ENCODE data around the gene LRIT3.

Gene LRIT3

GRCh38 chr4:109847896-109848442 is at the start of gene LRIT3:
LRIT3 (plus strand) TSS chr4:109848107; CDS start chr4:109848202, 95 bp downstream.
- Histone ChIP-seq H3K27me3 (no peaks in the 10 kb centered on the region), H3K27ac (no peak within 1 kb of the TSS), H3K36me3 (peaks cover 0 to 3% (median 0%) of the 10 kb centered on the region in 3 donors), H3K4me3 (no peak within 1 kb of the TSS), H3K9me3 (no peaks in the 10 kb centered on the region), H3K4me1 (no peaks in the 10 kb centered on the region)
- TF ChIP-seq, protein P1, sequence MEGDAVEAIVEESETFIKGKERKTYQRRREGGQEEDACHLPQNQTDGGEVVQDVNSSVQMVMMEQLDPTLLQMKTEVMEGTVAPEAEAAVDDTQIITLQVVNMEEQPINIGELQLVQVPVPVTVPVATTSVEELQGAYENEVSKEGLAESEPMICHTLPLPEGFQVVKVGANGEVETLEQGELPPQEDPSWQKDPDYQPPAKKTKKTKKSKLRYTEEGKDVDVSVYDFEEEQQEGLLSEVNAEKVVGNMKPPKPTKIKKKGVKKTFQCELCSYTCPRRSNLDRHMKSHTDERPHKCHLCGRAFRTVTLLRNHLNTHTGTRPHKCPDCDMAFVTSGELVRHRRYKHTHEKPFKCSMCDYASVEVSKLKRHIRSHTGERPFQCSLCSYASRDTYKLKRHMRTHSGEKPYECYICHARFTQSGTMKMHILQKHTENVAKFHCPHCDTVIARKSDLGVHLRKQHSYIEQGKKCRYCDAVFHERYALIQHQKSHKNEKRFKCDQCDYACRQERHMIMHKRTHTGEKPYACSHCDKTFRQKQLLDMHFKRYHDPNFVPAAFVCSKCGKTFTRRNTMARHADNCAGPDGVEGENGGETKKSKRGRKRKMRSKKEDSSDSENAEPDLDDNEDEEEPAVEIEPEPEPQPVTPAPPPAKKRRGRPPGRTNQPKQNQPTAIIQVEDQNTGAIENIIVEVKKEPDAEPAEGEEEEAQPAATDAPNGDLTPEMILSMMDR (IDR thresholded peaks at IDR 0.05): no peak
- no peak for DNase-seq
- intact Hi-C loops (cut with DNase I; ENCODE audit: low total_unique reads): no loop called here

DNA sequence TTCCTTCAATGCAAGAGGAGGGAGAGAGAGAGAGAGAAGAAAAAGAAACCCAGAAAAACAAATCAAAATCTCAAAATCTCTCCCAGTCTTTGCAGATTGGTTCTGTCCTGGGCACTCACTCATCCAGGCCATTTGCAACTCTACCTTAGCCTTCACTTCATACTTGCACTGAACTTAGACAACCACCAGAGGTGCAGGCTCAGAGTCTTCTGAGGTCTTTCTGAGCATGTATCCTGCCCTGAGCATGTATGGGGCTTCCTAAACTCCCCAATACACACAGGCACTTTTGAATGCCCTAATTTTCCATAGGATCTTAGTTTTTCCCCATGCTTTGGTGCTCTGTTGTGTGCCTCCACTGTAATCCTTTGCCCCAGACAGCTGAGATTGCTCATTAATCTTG is 49.0 kb upstream of the LRIT3 start:
- TF ChIP-seq, protein P1 (IDR thresholded peaks at IDR 0.05): no peak
- intact Hi-C loops (cut with DNase I; ENCODE audit: low total_unique reads): no loop called here
- Histone ChIP-seq H3K36me3 (no peaks in the 10 kb centered on the region), H3K9me3 (peaks cover 0 to 5% (median under 1%) of the 10 kb centered on the region in 3 donors), H3K27ac (no peak overlapping the region), H3K27me3 (no peaks in the 10 kb centered on the region), H3K4me1 (no peaks in the 10 kb centered on the region), H3K4me3 (no peak overlapping the region)
- DNase-seq: no peak

GRCh38 chr4:109801099-109801789 is 46.7 kb upstream of the LRIT3 start:
- intact Hi-C loops (cut with DNase I; ENCODE audit: low total_unique reads): no loop called here
- Histone ChIP-seq H3K27me3 (peaks cover 0 to 2% of the 10 kb centered on the region in 2 donors), H3K36me3 (no peaks in the 10 kb centered on the region), H3K9me3 (no peaks in the 10 kb centered on the region), H3K27ac (no peak overlapping the region), H3K4me1 (no peaks in the 10 kb centered on the region), H3K4me3 (no peak overlapping the region)
- DNase-seq: no peak
- TF ChIP-seq, protein P1 (IDR thresholded peaks at IDR 0.05): no peak

- DNase-seq: no peak
- intact Hi-C loops (cut with DNase I; ENCODE audit: low total_unique reads): no loop called here
- Histone ChIP-seq H3K4me1 (no peaks in the 10 kb centered on the region), H3K9me3 (no peaks in the 10 kb centered on the region), H3K36me3 (no peaks in the 10 kb centered on the region), H3K4me3 (no peak within 1 kb of the TSS), H3K27me3 (peaks cover 0 to 2% of the 10 kb centered on the region in 2 donors), H3K27ac (no peak within 1 kb of the TSS)
- TF ChIP-seq, protein P1 (IDR thresholded peaks at IDR 0.05): no peak
Measured at GRCh38 chr4:109801895-109802319, 46.0 kb upstream of the LRIT3 start, which contains the start of gene CFI. CFI (minus strand) TSS chr4:109801999; CDS start chr4:109801971, 28 bp downstream.

GRCh38 chr4:109803924-109804571 is 43.9 kb upstream of the LRIT3 start:
- no peak overlapping the region for H3K27ac ChIP-seq
- peaks cover 0 to 2% of the 10 kb centered on the region in 2 donors for H3K27me3 ChIP-seq
- H3K4me3 ChIP-seq: no peak overlapping the region
- no peaks in the 10 kb centered on the region for H3K9me3 ChIP-seq
- no peak for DNase-seq
- intact Hi-C loops (cut with DNase I; ENCODE audit: low total_unique reads): no loop called here
- H3K36me3 ChIP-seq: no peaks in the 10 kb centered on the region
- no peaks in the 10 kb centered on the region for H3K4me1 ChIP-seq
- TF ChIP-seq, protein P1 (IDR thresholded peaks at IDR 0.05): peak in 1 of 2 experiments; percentile 18
